Fibroblast of lung (primary cell): Measurements from ENCODE around the gene WTIP.
"Not testable (repeated sequence)": the region's sequence is repeated elsewhere in the genome, so short reads cannot be mapped to it uniquely, and the experiment has no call there.

Experiments
- CTCF ChIP-seq, 2 donors: IDR thresholded peaks in 1 of 2; conservative IDR thresholded peaks in 1 of 2; 1 replicate in 1 of 2; 2 replicates in 1 of 2; pipeline ENCODE4 v1.5.1; 2011 to 2012; ENCODE audit warnings: low read length in 2 of 2, control low read depth in 1 of 2, inconsistent platforms in 1 of 2, low read depth in 1 of 2, mild to moderate bottlenecking in 1 of 2
- EZH2 ChIP-seq: IDR thresholded peaks from 2 replicates; pipeline ENCODE4 v1.5.1; 2012; ENCODE audit warnings: low read length, control low read depth, mild to moderate bottlenecking; ENCODE audit errors: missing control alignments

DNA sequence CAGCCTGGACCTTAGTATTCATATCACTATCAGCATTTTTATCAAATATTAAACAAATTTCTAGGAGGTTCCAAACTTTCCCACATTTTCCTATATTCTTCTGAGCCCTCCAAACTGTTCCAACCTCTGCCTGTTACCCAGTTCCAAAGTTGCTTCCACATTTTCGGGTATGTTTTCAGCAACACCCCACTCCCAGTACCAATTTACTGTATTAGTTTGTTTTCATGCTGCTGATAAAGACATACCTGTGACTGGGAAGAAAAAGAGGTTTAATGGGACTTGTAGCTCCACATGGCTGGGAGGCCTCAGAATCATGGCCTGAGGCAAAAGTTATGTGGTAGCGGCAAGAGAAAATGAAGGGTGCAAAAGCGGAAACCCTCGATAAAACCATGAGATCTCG, 29.3 kb downstream of the WTIP start:
- TF ChIP-seq CTCF (conservative IDR thresholded peaks at IDR 0.05 in 1 of 2, IDR thresholded peaks at IDR 0.05 in 1 of 2; ENCODE audit: low read depth in 1 of 2, low read length in 2 of 2); EZH2: not testable (repeated sequence)
